VCaP (cell line): ENCODE results near the gene TNPO1.

ENCODE experiments used
- H3K27ac ChIP-seq: fragments of 450-650 bp; 2 replicates; pipeline ENCODE4 v1.5.1; 2017
- CTCF ChIP-seq: fragments of 450-650 bp; conservative IDR thresholded peaks from 2 replicates; pipeline ENCODE4 v1.5.1; 2017; ENCODE audit warnings: mild to moderate bottlenecking, moderate library complexity

The TNPO1 gene

GRCh38 chr5:72821776-72822175, 5.3 kb downstream of the TNPO1 start:
- no peak overlapping the region for H3K27ac ChIP-seq

GRCh38 chr5:72822944-72823343, 6.5 kb downstream of the TNPO1 start:
- no peak overlapping the region for H3K27ac ChIP-seq
- TF ChIP-seq CTCF, result no peak

More at GRCh38 chr5:72821776-72822175, 5.3 kb downstream of the TNPO1 start:
- no peak for TF ChIP-seq CTCF

- H3K27ac ChIP-seq, result no peak overlapping the region
- no peak for TF ChIP-seq CTCF
These were observed 13.2 kb downstream of the TNPO1 start for GRCh38 chr5:72829707-72830106.

- TF ChIP-seq CTCF, result no peak
- no peak overlapping the region for H3K27ac ChIP-seq
These were observed 13.9 kb downstream of the TNPO1 start for GRCh38 chr5:72830362-72830761.

- H3K27ac ChIP-seq, result no peak overlapping the region
- no peak for TF ChIP-seq CTCF
These were observed 15.2 kb downstream of the TNPO1 start for GRCh38 chr5:72831685-72832084.

GRCh38 chr5:72834924-72835323, 18.5 kb downstream of the TNPO1 start:
- no peak for TF ChIP-seq CTCF
- no peak overlapping the region for H3K27ac ChIP-seq

GRCh38 chr5:72835633-72836032, 19.2 kb downstream of the TNPO1 start:
- TF ChIP-seq CTCF, result no peak
- no peak overlapping the region for H3K27ac ChIP-seq

- no peak overlapping the region for H3K27ac ChIP-seq
- TF ChIP-seq CTCF, result no peak
These were observed 20.3 kb downstream of the TNPO1 start for GRCh38 chr5:72836810-72837209.
